H1 (cell line): ENCODE measurements around the gene PRPF6. TPM values are rescaled to one million over a fixed set of nuclear protein-coding genes. Genes with fewer than 3 reads are reported as not detected.
A peak's percentile ranks its signal among the peaks of the same experiment; 100 is the strongest.

Experiments used
- POLR2AphosphoS5 ChIP-seq: IDR thresholded peaks from 2 replicates; pipeline ENCODE4 v1.6.1; 2011; ENCODE audit warnings: low read depth, low read length
- TCF12 ChIP-seq: IDR thresholded peaks from 2 replicates; pipeline ENCODE4 v1.6.1; 2011; ENCODE audit warnings: low read depth, mild to moderate bottlenecking, low read length
- polyA plus RNA-seq, 7 experiments: library from polyadenylated mRNA; depleted of rRNA in 3 of 7; stranded (reverse) in 5 of 7; unstranded in 2 of 7; fragments of >200 nt in 5 of 7; fragments of 200-250 nt in 2 of 7; gene quantifications; 1 replicate in 5 of 7; 2 replicates in 1 of 7; 4 replicates in 1 of 7; pipeline versions ENCODE4 v1.2.1 to v1.2.3, GENCODE V29; 2011 to 2013; ENCODE audit warnings: missing spikeins in 2 of 7, mixed read lengths in 2 of 7
- total RNA-seq: library from RNA; stranded (reverse); fragmentation: NEBNext Ultra II Directional; extraction: Animal tissue kit (Norgen Biotek cat#: 25700); gene quantifications from 2 replicates; pipeline ENCODE4 v1.2.1, GENCODE V29; 2021
- TF ChIP-seq, protein P1 (sequence below): IDR thresholded peaks from 2 replicates; pipeline ENCODE4 v1.6.1; 2012; ENCODE audit warnings: inconsistent platforms

The PRPF6 gene
- total and polyA plus RNA-seq, 2 of the 8 experiments (the other 6 are each of a cell fraction or from before 2014, with no cell fraction given): 27.9 to 76.9 TPM

GRCh38 chr20:63941282-63942081 is 39.5 kb upstream of the PRPF6 start (continued):
- peak; percentile 36; the same call in 1 of the 2 replicates for TF ChIP-seq POLR2AphosphoS5
- TF ChIP-seq, protein P1, sequence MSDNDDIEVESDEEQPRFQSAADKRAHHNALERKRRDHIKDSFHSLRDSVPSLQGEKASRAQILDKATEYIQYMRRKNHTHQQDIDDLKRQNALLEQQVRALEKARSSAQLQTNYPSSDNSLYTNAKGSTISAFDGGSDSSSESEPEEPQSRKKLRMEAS: peak; percentile 43; the same call in 1 of the 2 replicates
- TF ChIP-seq TCF12: no peak
- TF ChIP-seq, all 59 proteins: peak for 9
